Stimulated activated naive B cell treated with anti-CD40 and anti-IgM and Interleukin-4, amounts not matched to agents 10 μg/mL and 1 μg/mL and 100 μg/mL, for 72 hours (primary cell): Measurements from ENCODE around the gene CLIP3.
A peak's percentile ranks its signal among the peaks of the same experiment; 100 is the strongest.

Experiments used
- ATAC-seq, 2 donors: fragments of 150-1000 bp; cut with Tn5 transposase; replicated peaks; 2 replicates each; pipeline ENCODE4 v1.10.0; 2021; ENCODE audit warnings: moderate library complexity in 1 of 2
- DNase-seq: peaks from one replicate; pipeline ENCODE4 v3.0.0; 2021
- H3K27ac Mint-ChIP-seq: one replicate; pipeline ENCODE4 v1.8.0; 2022; ENCODE audit warnings: mild to moderate bottlenecking, mixed read lengths
- H3K27me3 Mint-ChIP-seq, 2 donors: one replicate each; pipeline ENCODE4 v1.8.0; 2022; ENCODE audit warnings: mixed read lengths in 2 of 2
- H3K36me3 Mint-ChIP-seq, 2 donors: one replicate each; pipeline ENCODE4 v1.8.0; 2022; ENCODE audit warnings: mixed read lengths in 2 of 2, mild to moderate bottlenecking in 1 of 2
- H3K4me1 Mint-ChIP-seq, 2 donors: one replicate each; pipeline ENCODE4 v1.8.0; 2022; ENCODE audit warnings: mixed read lengths in 2 of 2, mild to moderate bottlenecking in 1 of 2
- H3K4me3 Mint-ChIP-seq, 2 donors: one replicate each; pipeline ENCODE4 v1.8.0; 2022; ENCODE audit warnings: mild to moderate bottlenecking in 2 of 2, mixed read lengths in 2 of 2, moderate library complexity in 1 of 2
- H3K9me3 Mint-ChIP-seq, 2 donors: one replicate each; pipeline ENCODE4 v1.8.0; 2022; ENCODE audit warnings: mixed read lengths in 2 of 2, mild to moderate bottlenecking in 1 of 2

Gene CLIP3

GRCh38 chr19:36009220-36009619, 23.5 kb downstream of the CLIP3 start:
- H3K27ac Mint-ChIP-seq, result no peak overlapping the region

GRCh38 chr19:36008336-36008978, 24.2 kb downstream of the CLIP3 start, which contains the start of gene SYNE4:
Gene SYNE4 (minus strand): TSS chr19:36008813. CDS start chr19:36008681, 132 bp downstream.
- H3K4me1 Mint-ChIP-seq, result peaks cover 17 to 24% of the 10 kb centered on the region in 2 donors
- peak within 1 kb of the TSS; percentile 59 for H3K27ac Mint-ChIP-seq
- H3K27me3 Mint-ChIP-seq, result peaks cover 8 to 16% of the 10 kb centered on the region in 2 donors
- peak within 1 kb of the TSS; percentile 63 to 71 for H3K4me3 Mint-ChIP-seq
- ATAC-seq, result no peak
- H3K9me3 Mint-ChIP-seq, result no peaks in the 10 kb centered on the region
- peaks cover 18 to 39% of the 10 kb centered on the region in 2 donors for H3K36me3 Mint-ChIP-seq
- no peak for DNase-seq

More at GRCh38 chr19:36009220-36009619, 23.5 kb downstream of the CLIP3 start:
- no peaks in the 10 kb centered on the region for H3K9me3 Mint-ChIP-seq
- peaks cover 8 to 16% of the 10 kb centered on the region in 2 donors for H3K27me3 Mint-ChIP-seq
- DNase-seq (peak; percentile 46), ATAC-seq (peak; percentile 45 to 53)
- H3K4me1 Mint-ChIP-seq, result peaks cover 23 to 32% of the 10 kb centered on the region in 2 donors
- H3K36me3 Mint-ChIP-seq, result peaks cover 19 to 38% of the 10 kb centered on the region in 2 donors
- peak overlapping the region; percentile 63 to 71 for H3K4me3 Mint-ChIP-seq

- DNase-seq, result no peak
- Mint-ChIP-seq H3K27me3 (peaks cover 8 to 16% of the 10 kb centered on the region in 2 donors), H3K9me3 (no peaks in the 10 kb centered on the region), H3K36me3 (peaks cover 22 to 45% of the 10 kb centered on the region in 2 donors), H3K4me1 (peaks cover 17% of the 10 kb centered on the region in 2 donors), H3K27ac (no peak overlapping the region), H3K4me3 (no peak overlapping the region)
- ATAC-seq, result no peak
Measured at GRCh38 chr19:36006955-36007354, 25.7 kb downstream of the CLIP3 start.

GRCh38 chr19:36003284-36003683, 29.4 kb downstream of the CLIP3 start:
- H3K4me1 Mint-ChIP-seq, result peaks cover 10 to 22% of the 10 kb centered on the region in 2 donors
- peak overlapping the region; percentile 2 for H3K27ac Mint-ChIP-seq
- H3K27me3 Mint-ChIP-seq, result peaks cover 0 to under 1% of the 10 kb centered on the region in 2 donors
- no peak overlapping the region for H3K4me3 Mint-ChIP-seq
- no peak for DNase-seq
- ATAC-seq, result no peak
- no peaks in the 10 kb centered on the region for H3K9me3 Mint-ChIP-seq
- H3K36me3 Mint-ChIP-seq, result peaks cover 26 to 41% of the 10 kb centered on the region in 2 donors

GRCh38 chr19:36001605-36002004, 31.1 kb downstream of the CLIP3 start:
- peaks cover 28 to 44% of the 10 kb centered on the region in 2 donors for H3K36me3 Mint-ChIP-seq
- DNase-seq (no peak), ATAC-seq (no peak)
- H3K9me3 Mint-ChIP-seq, result no peaks in the 10 kb centered on the region
- peaks cover 18 to 34% of the 10 kb centered on the region in 2 donors for H3K4me1 Mint-ChIP-seq
- H3K27ac Mint-ChIP-seq, result no peak overlapping the region
- no peaks in the 10 kb centered on the region for H3K27me3 Mint-ChIP-seq
- no peak overlapping the region for H3K4me3 Mint-ChIP-seq

GRCh38 chr19:35996777-35997176, 35.9 kb downstream of the CLIP3 start:
- H3K4me3 Mint-ChIP-seq, result peak overlapping the region; percentile 85 to 91
- H3K27ac Mint-ChIP-seq, result peak overlapping the region; percentile 65
- no peaks in the 10 kb centered on the region for H3K27me3 Mint-ChIP-seq
- peaks cover 28 to 66% of the 10 kb centered on the region in 2 donors for H3K4me1 Mint-ChIP-seq
- H3K9me3 Mint-ChIP-seq, result no peaks in the 10 kb centered on the region
- ATAC-seq, result no peak
- peaks cover 17 to 33% of the 10 kb centered on the region in 2 donors for H3K36me3 Mint-ChIP-seq
- no peak for DNase-seq

- Mint-ChIP-seq H3K4me3 (peak within 1 kb of the TSS; percentile 85 to 95), H3K9me3 (no peaks in the 10 kb centered on the region), H3K27ac (peak within 1 kb of the TSS; percentile 96), H3K4me1 (peaks cover 26 to 55% of the 10 kb centered on the region in 2 donors), H3K27me3 (no peaks in the 10 kb centered on the region), H3K36me3 (peaks cover 8 to 22% of the 10 kb centered on the region in 2 donors)
- DNase-seq (peak; percentile 94), ATAC-seq (peak; percentile 90 to 92)
Measured at GRCh38 chr19:35995048-35995993, 37.4 kb downstream of the CLIP3 start, which contains the start of gene SDHAF1. Gene SDHAF1 (plus strand): TSS chr19:35995188. CDS start chr19:35995275, 87 bp downstream.

- H3K4me1 Mint-ChIP-seq, result peaks cover 24 to 47% of the 10 kb centered on the region in 2 donors
- H3K36me3 Mint-ChIP-seq, result peaks cover 6 to 19% of the 10 kb centered on the region in 2 donors
- peaks cover 0 to 6% of the 10 kb centered on the region in 2 donors for H3K27me3 Mint-ChIP-seq
- H3K9me3 Mint-ChIP-seq, result no peaks in the 10 kb centered on the region
- no peak for DNase-seq
- peak overlapping the region; percentile 78 to 83 for H3K4me3 Mint-ChIP-seq
- no peak for ATAC-seq
- peak overlapping the region; percentile 72 for H3K27ac Mint-ChIP-seq
Measured at GRCh38 chr19:35993923-35994598, 38.6 kb downstream of the CLIP3 start.

GRCh38 chr19:35992907-35993765, 39.5 kb downstream of the CLIP3 start:
- ATAC-seq (peak in 1 of 2 donors; percentile 19), DNase-seq (no peak)
- Mint-ChIP-seq H3K4me1 (peaks cover 24 to 44% of the 10 kb centered on the region in 2 donors), H3K4me3 (no peak overlapping the region), H3K27me3 (peaks cover 0 to 6% of the 10 kb centered on the region in 2 donors), H3K9me3 (no peaks in the 10 kb centered on the region), H3K36me3 (peaks cover 3 to 16% of the 10 kb centered on the region in 2 donors), H3K27ac (no peak overlapping the region)

- ATAC-seq, result no peak
- Mint-ChIP-seq H3K27me3 (peaks cover 0 to 6% of the 10 kb centered on the region in 2 donors), H3K9me3 (no peaks in the 10 kb centered on the region), H3K4me3 (no peak overlapping the region), H3K27ac (peak overlapping the region; percentile 25), H3K36me3 (peaks cover 0 to 8% of the 10 kb centered on the region in 2 donors), H3K4me1 (peaks cover 19 to 38% of the 10 kb centered on the region in 2 donors)
- DNase-seq, result no peak
Measured at GRCh38 chr19:35991731-35992450, 40.8 kb downstream of the CLIP3 start.

- ATAC-seq (no peak), DNase-seq (no peak)
- Mint-ChIP-seq H3K27ac (no peak overlapping the region), H3K27me3 (peaks cover 0 to 12% of the 10 kb centered on the region in 2 donors), H3K36me3 (peaks cover 0 to 3% of the 10 kb centered on the region in 2 donors), H3K4me3 (no peak overlapping the region), H3K9me3 (no peaks in the 10 kb centered on the region), H3K4me1 (peaks cover 17 to 36% of the 10 kb centered on the region in 2 donors)
Measured at GRCh38 chr19:35990771-35991730, 41.6 kb downstream of the CLIP3 start.

GRCh38 chr19:35990156-35990555, 42.5 kb downstream of the CLIP3 start:
- ATAC-seq, result no peak

More at GRCh38 chr19:35990156-35990555, 42.5 kb downstream of the CLIP3 start:
- H3K9me3 Mint-ChIP-seq, result no peaks in the 10 kb centered on the region
- no peaks in the 10 kb centered on the region for H3K36me3 Mint-ChIP-seq
- H3K4me1 Mint-ChIP-seq, result peaks cover 14 to 30% of the 10 kb centered on the region in 2 donors
- no peak overlapping the region for H3K27ac Mint-ChIP-seq
- DNase-seq, result no peak
- H3K27me3 Mint-ChIP-seq, result peaks cover 8 to 21% of the 10 kb centered on the region in 2 donors
- H3K4me3 Mint-ChIP-seq, result no peak overlapping the region
